NCI-H146 (cell line): ENCODE results near the gene SLC16A2.

Experiments
- DNase-seq: peaks from one replicate; lab custom pipeline; 2025; lab: John Stamatoyannopoulos, UW

SLC16A2 gene

GRCh38 chrX:74536152-74536831, 115.0 kb downstream of the SLC16A2 start:
- DNase-seq: peak; percentile 89

- peak; percentile 28 for DNase-seq
Observed at GRCh38 chrX:74536832-74537371, 115.6 kb downstream of the SLC16A2 start.

GRCh38 chrX:74540635-74541249, 119.4 kb downstream of the SLC16A2 start:
- DNase-seq: no peak

- DNase-seq: no peak
Observed at GRCh38 chrX:74545880-74546523, 124.7 kb downstream of the SLC16A2 start.

- no peak for DNase-seq
Observed at GRCh38 chrX:74546984-74547383, 125.7 kb downstream of the SLC16A2 start.

GRCh38 chrX:74550295-74550802, 129.1 kb downstream of the SLC16A2 start:
- peak; percentile 63 for DNase-seq

GRCh38 chrX:74551934-74552333, 130.6 kb downstream of the SLC16A2 start:
- DNase-seq: no peak

GRCh38 chrX:74557378-74557777, 136.1 kb downstream of the SLC16A2 start:
- DNase-seq: no peak

- no peak for DNase-seq
Observed at GRCh38 chrX:74578137-74578536, 156.8 kb downstream of the SLC16A2 start.

- no peak for DNase-seq
Observed at GRCh38 chrX:74579597-74580198, 158.4 kb downstream of the SLC16A2 start.
